Kidney epithelial cell (primary cell): ENCODE measurements around the gene GNAO1. TPM values are rescaled to one million over a fixed set of nuclear protein-coding genes. Genes with fewer than 3 reads are reported as not detected.

Experiments used
- DNase-seq: peaks from one replicate; pipeline ENCODE4 v3.0.0-alpha.2; 2010; ENCODE audit warnings: low read depth
- H3K27me3 ChIP-seq: 2 replicates; pipeline ENCODE4 v1.6.0; 2011; ENCODE audit warnings: low read length; ENCODE audit not compliant: control insufficient read depth, insufficient read depth
- H3K36me3 ChIP-seq: 2 replicates; pipeline ENCODE4 v1.5.1; 2011; ENCODE audit warnings: low read length; ENCODE audit not compliant: control insufficient read depth, insufficient read depth
- H3K4me3 ChIP-seq: 2 replicates; pipeline ENCODE4 v1.5.1; 2011; ENCODE audit warnings: low read depth, mild to moderate bottlenecking, control low read depth, low read length
- CTCF ChIP-seq: IDR thresholded peaks from 2 replicates; pipeline ENCODE4 v1.5.1; 2011; ENCODE audit warnings: mild to moderate bottlenecking, moderate library complexity, low read length, control low read depth, inconsistent platforms; ENCODE audit not compliant: insufficient read depth, poor library complexity, severe bottlenecking
- total RNA-seq: library from RNA; depleted of rRNA; stranded (reverse); fragments of >200 nt; gene quantifications from 2 replicates; pipeline ENCODE4 v1.2.3, GENCODE V29; 2015

GNAO1 gene
- total RNA-seq, 1 donor from 2014 or later, result 5.7 TPM

DNA sequence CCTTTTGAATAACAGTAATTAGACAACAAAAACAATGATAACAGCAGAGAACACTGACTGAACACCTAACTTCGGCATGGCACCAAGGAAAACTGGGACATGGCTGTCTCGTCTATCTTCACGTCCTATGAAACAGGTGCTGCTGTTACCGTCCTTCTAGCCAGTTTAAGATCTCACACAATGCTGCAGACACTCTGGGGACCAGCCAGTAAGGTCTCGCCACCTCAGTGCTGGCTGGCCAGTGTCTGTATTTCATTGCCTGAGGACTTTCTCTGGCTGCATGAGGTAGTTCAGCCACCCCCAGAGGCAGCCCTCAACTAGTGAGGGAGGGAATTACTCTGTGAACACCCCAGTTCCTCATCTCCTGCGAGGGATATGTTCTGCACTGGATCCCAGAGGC lies 176.5 kb downstream of the GNAO1 start:
- no peak for DNase-seq
- Histone ChIP-seq H3K4me3 (no peak overlapping the region), H3K36me3 (peaks cover 2% of the 10 kb centered on the region), H3K27me3 (no peaks in the 10 kb centered on the region)
- TF ChIP-seq CTCF, result no peak

DNA sequence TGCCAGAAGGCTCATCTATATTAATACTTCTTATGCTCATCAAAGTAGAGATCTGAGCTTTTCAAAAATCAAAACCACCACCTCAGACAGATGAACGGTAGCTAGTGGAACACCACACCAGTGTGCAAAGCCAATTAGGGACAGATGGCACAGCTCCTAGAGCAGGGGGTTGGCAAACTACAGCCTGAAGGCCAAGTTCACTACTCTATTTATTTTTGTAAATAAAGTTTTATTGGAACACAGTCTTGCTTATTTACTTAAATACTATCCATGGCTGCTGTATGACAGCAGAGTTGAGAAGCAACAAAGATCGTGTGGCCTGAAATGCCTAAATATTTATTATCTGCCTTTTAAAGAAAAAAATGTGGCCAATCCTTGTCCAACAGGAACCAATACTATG lies 177.3 kb downstream of the GNAO1 start:
- no peak for TF ChIP-seq CTCF
- Histone ChIP-seq H3K4me3 (no peak overlapping the region), H3K36me3 (peaks cover 2% of the 10 kb centered on the region), H3K27me3 (no peaks in the 10 kb centered on the region)
- DNase-seq, result no peak

DNA sequence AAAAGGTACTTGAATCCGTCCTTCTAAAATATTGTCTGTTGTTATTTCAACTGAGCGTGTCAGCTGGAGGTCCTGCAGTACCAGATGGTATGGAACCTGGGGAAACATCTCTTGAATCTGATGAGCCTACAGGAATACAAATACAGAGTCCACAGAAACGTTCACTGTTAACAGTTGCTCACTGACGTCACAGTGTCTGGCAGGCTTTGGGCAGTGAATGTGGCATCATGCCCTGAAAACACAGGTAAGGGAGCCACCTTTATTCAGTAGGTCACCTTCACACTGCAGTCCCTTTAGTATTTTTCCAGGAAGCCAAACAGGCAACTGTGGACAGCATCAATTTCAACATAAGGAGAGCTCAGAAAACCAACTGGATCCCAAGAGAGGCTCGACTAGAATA lies 177.9 kb downstream of the GNAO1 start:
- no peak for TF ChIP-seq CTCF
- Histone ChIP-seq H3K27me3 (no peaks in the 10 kb centered on the region), H3K4me3 (no peak overlapping the region), H3K36me3 (no peaks in the 10 kb centered on the region)
- DNase-seq, result no peak

DNA sequence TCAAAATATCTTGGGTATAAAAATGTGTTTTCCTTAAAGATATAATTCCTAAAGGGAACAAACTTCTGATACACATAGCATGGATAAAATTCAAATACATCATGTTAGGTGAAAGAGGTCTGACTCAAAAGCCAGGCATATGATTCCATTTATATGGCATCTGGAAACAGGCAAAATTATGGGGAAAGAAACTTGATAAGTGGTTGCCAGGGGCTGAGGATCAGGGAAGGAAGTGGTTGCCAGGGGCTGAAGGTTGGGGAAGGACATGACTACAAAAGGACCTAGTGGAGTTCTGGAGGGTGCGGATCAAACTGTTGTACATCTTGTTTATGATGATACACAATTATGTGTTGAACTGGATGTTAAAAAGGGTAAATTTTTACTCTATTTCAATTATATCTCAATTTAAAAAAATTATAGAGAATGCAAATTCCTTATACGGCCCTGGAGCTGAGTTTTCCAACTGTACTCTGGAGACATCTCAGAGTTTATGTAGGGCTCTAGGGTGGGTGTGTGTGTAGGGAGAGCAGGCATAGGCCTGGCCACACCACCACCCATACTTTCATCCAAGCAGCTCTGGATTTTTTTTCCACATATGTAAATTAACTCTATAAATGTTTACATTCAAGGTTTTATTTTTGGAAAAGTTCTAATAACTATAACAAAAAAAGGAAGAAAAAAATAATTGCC lies 179.0 kb downstream of the GNAO1 start:
- H3K27me3 ChIP-seq, result no peaks in the 10 kb centered on the region
- TF ChIP-seq CTCF, result no peak
- H3K4me3 ChIP-seq, result no peak overlapping the region
- no peak for DNase-seq
- no peaks in the 10 kb centered on the region for H3K36me3 ChIP-seq

DNA sequence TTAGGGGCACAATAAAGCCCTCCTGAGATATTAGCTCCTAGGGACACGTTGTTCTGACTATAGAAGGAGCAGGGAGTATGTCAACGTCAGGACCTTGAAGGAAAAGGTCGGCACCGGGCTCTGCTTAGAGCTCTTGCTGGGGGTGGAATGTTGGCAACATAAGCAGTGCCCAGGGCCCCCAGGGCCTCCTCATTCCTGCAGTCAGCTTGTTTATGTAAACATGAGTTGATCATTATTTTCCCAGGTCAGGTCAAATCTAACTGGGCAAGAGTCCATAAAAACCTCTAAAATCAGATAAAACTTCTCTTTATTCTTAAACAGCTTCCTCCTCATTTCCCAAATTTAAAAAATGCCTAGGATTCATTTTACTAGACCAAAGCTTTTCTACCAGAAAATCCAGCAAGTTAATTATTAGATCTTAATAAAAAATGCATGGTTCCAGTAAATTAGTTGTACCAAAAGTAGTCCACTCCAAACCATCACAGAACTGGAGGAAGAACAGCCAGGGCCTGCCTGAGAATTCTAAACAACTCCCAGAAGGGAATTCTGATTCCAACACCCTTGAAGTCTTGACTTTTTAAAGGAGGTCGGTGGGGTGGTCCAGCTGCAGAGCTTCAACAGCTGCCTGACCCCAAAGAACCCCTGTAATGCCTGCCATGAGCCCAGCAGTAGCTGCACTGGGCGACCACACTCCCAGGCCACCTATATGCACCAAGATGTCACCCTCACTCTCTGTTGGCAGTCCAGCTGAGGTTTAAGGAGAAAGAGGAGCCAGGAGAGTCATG lies 179.8 kb downstream of the GNAO1 start:
- DNase-seq, result no peak
- no peaks in the 10 kb centered on the region for H3K36me3 ChIP-seq
- no peaks in the 10 kb centered on the region for H3K27me3 ChIP-seq
- TF ChIP-seq CTCF, result no peak
- no peak overlapping the region for H3K4me3 ChIP-seq

- Histone ChIP-seq H3K36me3 (no peaks in the 10 kb centered on the region), H3K4me3 (no peak overlapping the region), H3K27me3 (no peaks in the 10 kb centered on the region)
- no peak for TF ChIP-seq CTCF
- no peak for DNase-seq
Measured at GRCh38 chr16:56371660-56371937, 180.3 kb downstream of the GNAO1 start.
